Right lobe of liver (tissue), 6 donors: ENCODE results near the gene CAMKV. TPM values are rescaled to one million over a fixed set of nuclear protein-coding genes. Genes with fewer than 3 reads are reported as not detected.

Source experiments
- ATAC-seq, 4 donors: fragments of 200-7000 bp; cut with Tn5 transposase; one replicate each; pipeline ENCODE4 v1.9.1; 2020; ENCODE audit warnings: mild to moderate bottlenecking in 4 of 4, moderate library complexity in 4 of 4
- DNase-seq, 3 donors: peaks; one replicate each; pipeline ENCODE4 v3.0.0-alpha.2; 2020
- H3K27ac ChIP-seq, 3 donors: fragments of 200-600 bp; one replicate each; pipeline ENCODE4 v1.8.0; 2022
- H3K27me3 ChIP-seq, 2 donors: fragments of 200-600 bp; one replicate each; pipeline ENCODE4 v1.8.0; 2022
- H3K36me3 ChIP-seq, 4 donors: fragments of 200-600 bp; sonication (generic) in 1 of 4; one replicate each; pipeline versions ENCODE4 v1.5.1 to v1.8.0; 2017 to 2022; ENCODE audit warnings: control low read depth in 1 of 4
- H3K4me1 ChIP-seq, 4 donors: fragments of 200-600 bp; sonication (generic) in 1 of 4; one replicate each; pipeline versions ENCODE4 v1.5.1 to v1.8.0; 2017 to 2022; ENCODE audit warnings: control low read depth in 1 of 4
- H3K4me3 ChIP-seq, 3 donors: fragments of 200-600 bp; one replicate each; pipeline ENCODE4 v1.8.0; 2022
- H3K9me3 ChIP-seq, 4 donors: fragments of 200-600 bp; sonication (generic) in 1 of 4; one replicate each; pipeline versions ENCODE4 v1.5.1 to v1.8.0; 2017 to 2022; ENCODE audit warnings: control low read depth in 1 of 4
- POLR2A ChIP-seq: fragments of 450-650 bp; IDR thresholded peaks from one replicate; pipeline ENCODE4 v1.6.1; 2017; ENCODE audit warnings: antibody characterized with exemption, mild to moderate bottlenecking
- WGBS: methylation state at CpG from one replicate; pipeline ENCODE4 v1.1.6; 2018; ENCODE audit warnings: low coverage, low lambda C conversion rate; ENCODE audit not compliant: insufficient coverage; ENCODE audit errors: missing lambda C conversion rate; 5-methylcytosine and 5-hydroxymethylcytosine counted together
- intact Hi-C, 2 donors: fragments of 100-400 bp; cut with DNase I; formaldehyde crosslinking; loops; one replicate each; pipeline versions ENCODE4 v1.11.2 to v1.14.1; 2022
- total RNA-seq, 6 experiments: library from RNA; depleted of rRNA in 2 of 6; stranded (reverse); fragments of >200 nt in 2 of 6; fragmentation: NEBNext Ultra II Directional in 3 of 6; extraction: Animal tissue kit (Norgen Biotek cat#: 25700) in 3 of 6; gene quantifications; one replicate each; pipeline versions ENCODE4 v1.1.0 to v1.2.4, GENCODE V29; 2016 to 2023
- TF ChIP-seq, protein P1 (sequence below), 4 donors: fragments of 200-600 bp in 3 of 4; fragments of 450-650 bp in 1 of 4; IDR thresholded peaks; one replicate each; pipeline versions ENCODE4 v1.5.1 to v1.8.0; 2016 to 2022; ENCODE audit warnings: antibody characterized with exemption in 4 of 4, mild to moderate bottlenecking in 2 of 4
- donor health status: DM: no; HTN: yes; CAD: no.
- donor health status: DM: no; HTN: no; CAD: no.
- donor health status: DM: no; HTN: no; CAD: no.
- donor health status: DM: no; HTN: yes; CAD: no.
- donor health status: DM: no; HTN: yes; CAD: no.

The CAMKV gene
- total RNA-seq, 6 experiments from 2014 or later: not detected

DNA sequence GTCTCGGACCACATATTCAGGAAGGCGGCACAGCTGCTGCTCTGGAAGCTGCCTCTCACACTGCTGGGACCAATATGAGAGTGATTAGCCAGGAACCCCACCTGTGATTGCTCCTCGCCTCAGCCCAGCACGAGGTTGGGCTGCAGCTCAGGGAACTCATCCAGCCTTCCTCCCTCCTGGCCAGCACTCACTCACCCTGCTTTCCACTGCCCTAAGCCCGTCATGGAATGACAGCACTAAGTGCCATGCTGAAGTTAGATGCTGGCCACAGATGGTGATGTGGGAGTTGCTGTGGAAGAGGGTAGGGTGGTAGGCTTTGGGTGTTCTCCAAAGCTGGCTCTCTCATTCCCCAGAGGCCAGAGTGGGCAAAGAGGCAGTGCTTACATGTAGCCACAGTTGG lies 26.6 kb upstream of the CAMKV start:
- no peak for TF ChIP-seq POLR2A
- TF ChIP-seq, protein P1, sequence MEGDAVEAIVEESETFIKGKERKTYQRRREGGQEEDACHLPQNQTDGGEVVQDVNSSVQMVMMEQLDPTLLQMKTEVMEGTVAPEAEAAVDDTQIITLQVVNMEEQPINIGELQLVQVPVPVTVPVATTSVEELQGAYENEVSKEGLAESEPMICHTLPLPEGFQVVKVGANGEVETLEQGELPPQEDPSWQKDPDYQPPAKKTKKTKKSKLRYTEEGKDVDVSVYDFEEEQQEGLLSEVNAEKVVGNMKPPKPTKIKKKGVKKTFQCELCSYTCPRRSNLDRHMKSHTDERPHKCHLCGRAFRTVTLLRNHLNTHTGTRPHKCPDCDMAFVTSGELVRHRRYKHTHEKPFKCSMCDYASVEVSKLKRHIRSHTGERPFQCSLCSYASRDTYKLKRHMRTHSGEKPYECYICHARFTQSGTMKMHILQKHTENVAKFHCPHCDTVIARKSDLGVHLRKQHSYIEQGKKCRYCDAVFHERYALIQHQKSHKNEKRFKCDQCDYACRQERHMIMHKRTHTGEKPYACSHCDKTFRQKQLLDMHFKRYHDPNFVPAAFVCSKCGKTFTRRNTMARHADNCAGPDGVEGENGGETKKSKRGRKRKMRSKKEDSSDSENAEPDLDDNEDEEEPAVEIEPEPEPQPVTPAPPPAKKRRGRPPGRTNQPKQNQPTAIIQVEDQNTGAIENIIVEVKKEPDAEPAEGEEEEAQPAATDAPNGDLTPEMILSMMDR (IDR thresholded peaks at IDR 0.05): no peak
- no peak for DNase-seq
- intact Hi-C loops: no loop called here
- H3K4me1 ChIP-seq: peaks cover 0 to 5% (median 0%) of the 10 kb centered on the region in 4 donors
- no peak overlapping the region for H3K27ac ChIP-seq
- ATAC-seq: no peak
- no peaks in the 10 kb centered on the region for H3K9me3 ChIP-seq
- WGBS: 71% methylated on average over 1 of the region's 5 CpGs
- no peaks in the 10 kb centered on the region for H3K27me3 ChIP-seq
- no peaks in the 10 kb centered on the region for H3K36me3 ChIP-seq
- H3K4me3 ChIP-seq: no peak overlapping the region

DNA sequence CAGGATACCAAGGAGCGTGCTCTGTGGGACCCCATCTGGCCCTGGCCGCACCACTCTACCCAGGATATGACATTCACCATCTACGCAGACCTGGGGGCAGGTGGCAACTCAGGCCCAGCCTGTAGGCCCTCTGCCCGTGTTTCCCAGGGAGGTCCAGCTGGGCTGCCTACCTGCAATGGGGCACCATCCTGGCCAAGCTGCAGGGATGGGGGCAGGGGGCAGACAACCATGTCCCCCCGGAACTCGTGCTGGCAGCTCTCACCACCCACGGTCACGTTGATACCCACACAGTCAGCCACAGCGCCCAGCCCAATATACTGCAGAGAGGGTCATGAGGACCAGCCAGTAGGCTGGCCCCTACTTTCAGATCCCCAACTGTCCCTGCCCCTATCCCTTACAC lies 26.1 kb upstream of the CAMKV start:
- Histone ChIP-seq H3K27ac (no peak overlapping the region), H3K27me3 (no peaks in the 10 kb centered on the region), H3K4me3 (no peak overlapping the region), H3K9me3 (no peaks in the 10 kb centered on the region), H3K4me1 (peaks cover 0 to under 1% (median 0%) of the 10 kb centered on the region in 4 donors), H3K36me3 (no peaks in the 10 kb centered on the region)
- WGBS: no CpG with 5 or more reads among the region's 9 CpGs
- no peak for DNase-seq
- no peak for ATAC-seq
- no peak for TF ChIP-seq POLR2A
- TF ChIP-seq, protein P1 (IDR thresholded peaks at IDR 0.05): no peak
- intact Hi-C loops: no loop called here

DNA sequence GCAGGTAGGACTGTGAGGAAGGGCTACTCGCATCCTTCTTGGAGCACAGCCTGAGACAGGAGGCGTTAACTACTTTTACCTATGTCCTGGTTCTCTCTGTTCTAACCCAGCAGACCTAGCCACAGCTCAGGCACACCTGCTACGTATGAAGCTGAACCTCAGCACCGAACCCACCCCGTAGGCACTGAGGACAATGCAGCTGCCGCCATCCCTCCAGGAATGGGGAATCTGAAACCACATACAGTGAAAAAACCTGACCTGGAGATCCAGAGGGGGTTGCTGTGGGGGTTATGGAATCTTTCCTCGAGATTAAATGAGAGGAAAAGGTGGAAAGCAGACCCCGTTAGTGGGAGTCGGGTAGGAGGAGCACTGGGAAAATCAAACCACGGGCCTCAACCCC lies 19.6 kb upstream of the CAMKV start:
- TF ChIP-seq, protein P1 (IDR thresholded peaks at IDR 0.05): no peak
- TF ChIP-seq POLR2A: no peak
- intact Hi-C loops: no loop called here
- Histone ChIP-seq H3K4me3 (no peak overlapping the region), H3K4me1 (no peaks in the 10 kb centered on the region), H3K36me3 (no peaks in the 10 kb centered on the region), H3K27ac (no peak overlapping the region), H3K9me3 (no peaks in the 10 kb centered on the region), H3K27me3 (no peaks in the 10 kb centered on the region)
- ATAC-seq (no peak), DNase-seq (no peak)
- WGBS: 77% methylated on average over 9 of the region's 10 CpGs

DNA sequence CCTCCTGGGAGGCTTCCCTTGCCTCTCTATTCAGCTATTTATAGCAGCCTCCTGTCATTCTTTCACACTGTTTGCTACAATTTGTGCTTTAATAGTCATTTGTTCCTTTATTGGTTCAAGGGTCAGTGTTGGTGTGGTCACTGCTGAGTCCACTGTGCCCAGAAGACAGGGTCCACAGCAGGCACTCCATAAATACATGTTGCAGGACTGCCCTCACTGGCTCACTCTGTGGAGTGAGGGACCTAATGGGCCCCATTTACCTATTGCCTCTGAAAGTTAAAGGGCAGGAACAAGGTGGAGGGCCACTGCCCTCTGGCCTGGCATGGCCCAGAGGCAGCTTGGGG lies 17.2 kb upstream of the CAMKV start:
- Histone ChIP-seq H3K36me3 (no peaks in the 10 kb centered on the region), H3K27ac (no peak overlapping the region), H3K27me3 (no peaks in the 10 kb centered on the region), H3K4me1 (no peaks in the 10 kb centered on the region), H3K9me3 (no peaks in the 10 kb centered on the region), H3K4me3 (no peak overlapping the region)
- intact Hi-C loops: no loop called here
- DNase-seq: no peak
- ATAC-seq: no peak
- TF ChIP-seq, protein P1 (IDR thresholded peaks at IDR 0.05): no peak
- no peak for TF ChIP-seq POLR2A

DNA sequence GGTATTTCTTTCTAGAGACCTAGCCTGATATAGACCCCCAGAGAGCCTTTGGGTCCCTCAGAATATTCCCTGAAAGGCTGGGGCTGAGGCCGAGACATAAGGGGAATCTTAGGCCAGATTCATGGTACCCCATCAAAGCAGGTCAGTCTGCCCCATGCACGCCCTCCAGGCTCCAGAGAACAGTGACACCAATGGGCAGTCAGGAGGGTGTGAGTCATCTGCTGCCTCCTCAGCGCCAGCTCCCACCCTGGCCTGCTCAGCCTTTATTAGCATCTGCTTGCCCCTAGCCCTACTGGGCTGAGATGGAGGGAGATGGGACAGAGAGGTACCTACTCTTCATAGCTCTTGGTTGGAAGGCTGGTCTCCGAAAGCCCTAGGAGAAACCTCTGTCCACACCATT lies 14.3 kb upstream of the CAMKV start:
- H3K4me1 ChIP-seq: no peaks in the 10 kb centered on the region
- no peaks in the 10 kb centered on the region for H3K9me3 ChIP-seq
- no peaks in the 10 kb centered on the region for H3K27me3 ChIP-seq
- TF ChIP-seq POLR2A: no peak
- TF ChIP-seq, protein P1 (IDR thresholded peaks at IDR 0.05): no peak
- intact Hi-C loops: no loop called here
- no peak for DNase-seq
- no peaks in the 10 kb centered on the region for H3K36me3 ChIP-seq
- H3K27ac ChIP-seq: no peak overlapping the region
- 60% methylated on average over 1 of the region's 4 CpGs for WGBS
- ATAC-seq: no peak
- no peak overlapping the region for H3K4me3 ChIP-seq
